CD4-positive, alpha-beta T cell treated with Interleukin-4 for 1 hour (primary cell): ENCODE results near the gene ZSCAN21.

Experiments used
- DNase-seq, 2 donors: peaks; one replicate each; pipeline ENCODE4 v3.0.0-alpha.2; 2020 to 2022

ZSCAN21 gene

DNA sequence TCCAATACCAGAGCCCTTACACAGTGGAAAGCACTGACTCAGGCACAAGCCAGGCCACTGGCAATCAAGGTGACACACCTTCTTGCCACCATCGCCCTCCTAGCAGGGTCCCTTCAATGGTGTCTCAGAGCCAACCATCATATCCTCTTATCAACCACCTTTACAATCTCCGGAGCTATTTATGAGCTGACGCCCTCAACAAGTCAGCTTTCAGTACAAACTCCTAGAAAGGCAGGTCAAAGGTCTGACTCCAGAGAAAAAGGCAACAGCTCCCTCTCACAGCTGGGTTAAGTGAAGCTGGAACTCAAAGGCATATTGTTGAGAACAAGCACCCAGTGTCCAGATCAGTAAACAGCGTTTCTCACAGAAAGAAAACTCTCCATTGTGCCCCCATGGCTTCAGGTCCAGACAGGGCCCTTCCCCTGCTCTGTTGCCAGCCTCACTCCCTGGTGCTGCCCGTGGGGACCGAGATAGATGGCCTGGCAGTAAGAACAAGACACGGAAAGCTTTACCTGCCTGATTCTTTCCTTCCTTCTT, 29.5 kb downstream of the ZSCAN21 start:
- no peak for DNase-seq

DNA sequence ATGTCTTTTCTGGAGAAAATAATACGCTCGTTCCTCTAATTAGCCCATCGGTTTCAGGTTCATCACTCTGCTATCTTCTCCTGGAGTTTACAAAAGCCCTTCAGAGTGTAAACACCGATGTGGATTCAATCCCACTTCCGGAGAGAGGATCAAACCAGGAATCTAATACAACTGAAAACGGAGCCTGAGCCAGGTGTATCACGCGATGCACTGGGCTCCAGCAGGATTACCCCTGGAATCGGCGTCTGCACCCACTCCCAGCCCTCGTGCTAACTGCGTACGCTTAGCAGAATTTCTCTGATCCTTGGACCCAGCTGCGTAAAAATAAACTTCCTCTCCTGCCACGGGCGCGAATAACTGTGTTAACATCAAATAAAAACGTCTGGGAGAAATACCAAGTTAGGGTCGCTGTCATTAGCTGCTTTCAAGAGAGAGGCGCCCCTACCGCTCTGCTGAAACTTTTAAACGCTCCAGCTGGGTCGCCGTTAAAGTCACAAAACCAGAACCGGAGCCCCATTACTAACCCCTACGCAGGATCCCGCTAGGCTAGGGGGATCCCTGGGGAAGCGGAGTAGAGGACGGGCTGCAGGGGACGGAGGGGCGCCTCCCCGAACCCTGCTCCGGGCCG, 31.4 kb downstream of the ZSCAN21 start:
- peak in 1 of 2 donors; percentile 12 for DNase-seq

GRCh38 chr7:100081535-100082102, 32.0 kb downstream of the ZSCAN21 start, which contains the start of gene ZNF3:
TSS of gene ZNF3 (minus strand) at chr7:100081723. CDS start at chr7:100077357, 4,366 bp downstream.
- DNase-seq: peak; percentile 99

DNA sequence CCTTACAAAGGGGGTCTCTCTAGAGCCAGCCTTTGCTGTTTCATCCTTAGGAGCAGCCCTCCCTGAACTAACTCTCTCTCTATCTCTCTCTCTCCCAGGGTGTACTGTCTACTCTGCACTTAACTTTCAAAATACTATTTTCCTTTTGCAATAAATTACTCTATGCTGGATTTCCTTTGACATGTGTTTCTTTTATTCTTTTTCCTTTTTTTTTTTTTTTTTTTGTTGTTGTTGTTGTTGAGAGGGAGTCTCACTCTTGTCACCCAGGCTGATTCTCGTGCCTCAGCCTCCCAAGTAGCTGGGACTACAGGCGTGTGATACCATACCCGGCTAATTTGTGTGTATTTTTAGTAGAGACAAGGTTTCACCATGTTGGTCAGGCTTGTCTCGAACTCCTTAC, 33.4 kb downstream of the ZSCAN21 start:
- DNase-seq: no peak

DNA sequence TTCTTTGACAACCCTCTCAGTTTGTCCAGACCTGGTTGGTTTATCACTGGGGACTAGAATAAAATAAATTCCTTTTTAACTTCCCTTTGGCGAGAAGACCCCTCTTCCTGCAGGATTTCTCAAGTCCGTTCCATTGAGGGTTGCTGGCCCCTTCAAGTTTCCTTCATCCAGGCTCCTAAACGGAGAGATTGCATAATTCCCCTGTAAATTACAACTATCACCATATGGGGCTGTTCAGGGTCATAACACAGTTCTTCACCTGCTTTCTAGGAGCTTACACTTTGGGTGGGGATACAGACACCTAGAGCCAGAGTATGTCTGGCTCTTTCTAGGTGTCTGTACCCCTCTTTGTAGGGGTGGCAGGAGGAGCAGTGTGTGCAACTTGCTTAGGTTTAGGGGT, 35.9 kb downstream of the ZSCAN21 start:
- no peak for DNase-seq

GRCh38 chr7:100087055-100087750, 37.6 kb downstream of the ZSCAN21 start:
- DNase-seq: no peak

GRCh38 chr7:100088095-100088620, 38.6 kb downstream of the ZSCAN21 start:
- DNase-seq: no peak

- peak; percentile 77 to 87 for DNase-seq
Observed at GRCh38 chr7:100088621-100089457, 39.3 kb downstream of the ZSCAN21 start, which contains the start of gene COPS6. TSS of gene COPS6 (plus strand) at chr7:100088969. CDS start at chr7:100088991, 22 bp downstream.

DNA sequence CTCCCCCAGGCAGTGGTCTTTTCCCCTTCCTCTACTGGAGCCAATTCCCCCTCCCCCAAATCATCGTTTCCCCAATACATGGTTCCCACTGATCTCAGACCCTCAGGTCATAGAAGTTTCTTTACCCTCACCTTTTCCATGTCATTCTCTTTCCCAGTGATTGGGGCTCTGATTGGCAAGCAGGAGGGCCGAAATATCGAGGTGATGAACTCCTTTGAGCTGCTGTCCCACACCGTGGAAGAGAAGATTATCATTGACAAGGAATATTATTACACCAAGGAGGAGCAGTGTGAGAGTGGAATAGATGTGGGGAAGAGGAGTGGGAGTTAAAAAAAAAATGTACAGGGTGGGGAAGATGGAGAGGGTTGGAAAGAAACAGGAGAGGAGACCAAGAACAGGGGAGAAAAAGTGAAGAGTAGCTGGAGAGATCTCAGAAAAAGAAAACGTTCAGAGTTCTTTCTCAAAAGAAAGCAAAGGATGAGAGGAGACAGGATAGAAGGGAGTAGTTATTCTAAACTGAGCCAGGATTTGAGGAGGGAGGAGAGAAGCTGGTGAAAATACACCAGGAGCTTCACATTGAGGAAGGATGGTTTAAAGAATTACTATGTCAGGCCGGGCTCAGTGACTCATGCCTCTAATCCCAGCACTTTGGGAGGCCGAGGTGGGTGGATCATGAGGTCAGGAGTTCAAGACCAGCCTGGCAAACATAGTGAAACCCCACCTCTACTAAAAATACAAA, 40.1 kb downstream of the ZSCAN21 start:
- no peak for DNase-seq

DNA sequence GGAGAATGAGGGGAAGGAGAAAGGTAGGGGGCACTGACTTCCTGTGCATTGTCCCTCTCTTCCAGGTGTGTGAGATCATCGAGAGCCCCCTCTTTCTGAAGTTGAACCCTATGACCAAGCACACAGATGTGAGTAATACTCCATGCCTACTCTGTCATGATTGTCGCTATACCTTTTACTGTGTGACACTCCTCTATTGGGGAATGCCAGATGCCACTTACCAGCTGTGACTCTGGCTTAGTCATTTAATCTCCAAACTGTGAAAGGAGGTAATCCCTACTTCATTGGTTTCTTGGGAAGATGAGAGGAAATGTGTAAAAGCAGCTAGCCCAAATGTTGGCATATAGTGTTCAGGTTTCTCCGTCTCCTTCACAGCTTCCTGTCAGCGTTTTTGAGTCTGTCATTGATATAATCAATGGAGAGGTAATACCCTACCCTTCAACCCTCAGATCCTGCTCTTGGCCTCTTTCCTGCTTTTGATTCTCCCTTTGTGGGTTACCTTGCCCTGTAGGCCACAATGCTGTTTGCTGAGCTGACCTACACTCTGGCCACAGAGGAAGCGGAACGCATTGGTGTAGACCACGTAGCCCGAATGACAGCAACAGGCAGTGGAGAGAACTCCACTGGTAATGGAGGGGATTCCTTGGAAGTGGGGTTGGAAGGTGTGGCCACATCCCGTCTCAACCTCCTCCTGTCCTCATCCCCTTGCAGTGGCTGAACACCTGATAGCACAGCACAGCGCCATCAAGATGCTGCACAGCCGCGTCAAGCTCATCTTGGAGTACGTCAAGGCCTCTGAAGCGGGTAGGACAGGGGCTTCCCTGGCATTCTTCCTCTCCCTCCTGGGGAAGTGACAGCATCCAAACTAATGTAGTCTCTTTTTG, 41.2 kb downstream of the ZSCAN21 start:
- no peak for DNase-seq

GRCh38 chr7:100091411-100092181, 42.0 kb downstream of the ZSCAN21 start:
- no peak for DNase-seq

DNA sequence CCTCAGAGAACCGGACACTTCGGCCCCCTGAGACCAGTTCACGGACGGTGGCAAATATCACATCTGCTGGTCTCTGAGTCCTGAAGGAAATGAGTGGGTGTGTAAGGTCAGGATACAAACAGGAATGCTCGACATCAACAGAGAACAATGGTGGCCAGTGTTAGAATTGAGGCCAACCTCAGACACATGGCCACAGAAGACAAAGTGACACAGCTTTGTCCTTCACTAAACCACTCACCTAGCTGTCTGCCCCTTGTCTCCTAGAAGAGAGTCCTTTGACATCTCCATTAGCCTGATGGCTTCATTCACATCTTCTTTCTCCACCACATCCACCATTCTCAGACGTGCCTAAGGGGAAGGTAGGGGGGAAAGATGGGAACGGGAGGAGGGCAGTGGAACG, 43.5 kb downstream of the ZSCAN21 start:
- no peak for DNase-seq

DNA sequence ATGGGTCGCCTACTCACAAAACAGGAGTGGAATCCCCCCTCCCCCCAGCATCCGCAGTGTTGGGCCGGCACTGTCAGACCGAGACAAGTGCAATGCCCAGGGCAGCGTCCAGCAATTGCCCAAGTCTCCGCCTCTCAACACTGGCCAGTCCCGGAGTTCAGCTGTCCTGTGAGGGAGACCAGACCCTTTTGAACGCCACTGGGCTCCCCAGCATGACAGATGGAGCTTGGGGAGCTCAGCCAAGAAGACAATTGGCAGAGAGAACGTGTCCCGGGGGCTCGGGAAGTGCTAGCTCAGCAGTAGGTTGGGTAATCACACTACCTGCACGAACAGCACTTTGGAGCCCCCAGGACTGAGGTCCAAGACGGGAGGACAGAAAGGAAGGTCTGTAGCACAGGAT, 43.9 kb downstream of the ZSCAN21 start:
- DNase-seq: no peak

- no peak for DNase-seq
Observed at GRCh38 chr7:100093925-100094486, 44.4 kb downstream of the ZSCAN21 start.

DNA sequence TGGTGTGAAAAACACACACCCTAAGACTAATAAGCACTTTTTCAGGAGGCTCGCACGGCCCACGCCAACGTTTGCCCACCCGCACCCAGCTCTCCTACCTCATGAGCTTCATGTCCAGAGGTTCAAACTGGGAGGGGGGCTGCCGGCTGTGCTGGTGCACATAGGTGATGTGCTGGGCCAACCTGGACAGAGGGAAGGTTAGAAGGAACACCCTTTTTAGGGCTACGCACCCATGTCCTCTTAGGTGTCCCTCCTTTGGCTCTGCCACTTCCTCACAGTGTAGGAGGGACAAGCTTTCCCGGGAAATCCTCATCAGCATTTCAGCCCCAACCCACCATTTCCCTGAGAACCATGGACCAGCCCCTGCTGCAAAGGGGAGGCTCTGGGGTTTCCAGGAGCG, 45.7 kb downstream of the ZSCAN21 start:
- DNase-seq: no peak

DNA sequence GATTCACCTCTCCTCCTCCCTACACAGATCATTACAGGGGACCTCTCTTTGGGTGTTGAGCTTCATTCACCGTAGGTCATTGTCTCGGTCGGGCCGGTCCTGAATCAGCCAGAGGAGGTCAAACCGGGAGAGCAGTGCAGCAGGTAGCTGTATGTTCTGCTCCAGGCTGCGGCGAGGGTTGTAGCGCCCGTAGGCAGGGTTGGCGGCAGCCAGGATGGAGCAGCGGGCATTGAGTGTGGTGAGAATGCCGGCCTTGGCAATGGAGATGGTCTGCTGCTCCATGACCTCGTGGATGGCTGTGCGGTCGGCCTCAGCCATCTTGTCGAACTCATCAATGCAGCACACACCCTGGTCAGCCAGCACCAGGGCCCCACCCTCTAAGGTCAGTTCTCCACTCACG, 46.1 kb downstream of the ZSCAN21 start:
- no peak for DNase-seq

DNA sequence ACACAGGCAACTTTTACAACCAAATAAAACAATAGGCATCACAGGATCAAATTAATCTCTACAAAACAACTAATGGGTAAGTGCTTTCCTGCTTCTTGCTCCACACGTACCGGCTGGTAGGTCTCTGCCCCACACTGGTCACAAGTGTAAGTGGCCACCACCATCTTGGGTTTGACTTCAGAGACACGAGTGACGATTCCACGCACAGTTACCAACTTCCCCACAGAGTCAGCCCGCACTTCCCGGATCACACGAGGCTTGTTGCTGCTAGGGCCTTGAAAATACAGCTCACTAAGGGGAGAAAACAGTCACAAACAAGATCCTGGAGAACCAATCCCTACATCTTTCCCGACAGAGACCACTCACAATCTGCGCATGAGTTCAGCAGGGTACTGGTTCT, 49.3 kb downstream of the ZSCAN21 start:
- no peak for DNase-seq

GRCh38 chr7:100099452-100099851, 49.9 kb downstream of the ZSCAN21 start:
- DNase-seq: no peak

DNA sequence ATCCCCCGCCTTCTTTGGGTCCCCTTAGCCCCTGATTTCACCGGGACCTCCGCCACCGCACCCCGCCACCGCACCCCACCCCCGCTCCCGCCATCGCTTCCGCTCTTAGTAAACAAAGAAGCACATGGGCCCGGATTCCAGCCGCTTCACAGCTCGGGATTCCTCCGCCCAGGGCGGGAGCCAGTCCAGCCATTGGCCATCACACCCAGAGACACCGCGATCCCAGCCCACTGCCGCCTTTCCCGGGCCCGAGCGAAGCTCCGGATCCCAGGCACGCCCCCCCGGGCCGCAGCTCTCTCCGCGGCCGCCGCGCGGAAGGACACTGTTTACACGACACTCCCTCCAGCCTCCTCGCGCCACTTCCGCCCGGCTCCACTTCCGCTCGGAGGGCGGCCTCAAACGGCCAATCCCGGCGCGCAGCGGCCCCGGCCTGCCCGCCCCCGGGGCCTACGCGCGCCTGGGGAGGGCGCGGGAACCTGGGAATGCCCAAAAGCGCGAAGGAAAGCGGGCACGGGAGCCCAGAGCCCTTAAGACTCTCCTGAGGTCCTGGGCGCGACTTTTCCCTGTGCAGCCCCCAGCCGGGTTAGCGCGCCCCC, 50.9 kb downstream of the ZSCAN21 start:
- peak; percentile 83 to 90 for DNase-seq
